CD4-positive, alpha-beta T cell treated with Interferon gamma for 1 hour (primary cell): Measurements from ENCODE around the gene FYCO1.

ENCODE experiments used
- DNase-seq: peaks from one replicate; pipeline ENCODE4 v3.0.0-alpha.2; 2020

Gene FYCO1

DNA sequence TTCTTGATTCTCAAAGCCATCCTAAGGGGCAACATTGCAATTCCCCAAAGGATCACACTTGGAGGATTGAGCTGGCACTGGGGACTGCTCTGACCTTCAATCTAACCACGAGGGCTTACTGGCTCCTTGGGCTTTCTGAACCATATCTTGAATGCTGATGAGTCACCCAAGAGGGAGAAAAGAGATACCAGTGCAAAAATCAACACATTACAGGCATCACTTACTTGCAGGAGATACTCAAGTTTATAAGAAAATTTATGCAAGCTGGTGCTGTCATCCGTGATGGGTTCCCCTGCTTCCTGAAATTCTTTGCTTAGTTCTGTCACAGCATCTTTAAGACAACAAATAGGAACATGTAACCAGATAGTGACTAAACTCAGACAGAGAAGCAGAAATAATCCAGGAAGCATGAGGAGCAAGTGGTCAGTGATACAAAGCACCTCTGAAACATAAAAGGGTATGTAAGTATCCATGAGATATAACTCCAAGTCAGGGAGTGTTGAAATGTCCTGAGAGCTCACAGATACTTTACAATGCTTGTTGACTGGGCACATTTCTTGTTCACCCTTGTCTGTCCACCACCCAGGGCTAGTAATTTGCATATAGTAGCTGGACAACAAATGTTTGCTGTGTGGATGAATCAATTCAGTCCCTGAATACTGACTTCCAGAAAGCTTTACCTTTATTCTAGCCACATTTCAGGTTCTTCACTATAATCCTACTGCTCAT is 14.1 kb downstream of the FYCO1 start:
- DNase-seq = no peak

DNA sequence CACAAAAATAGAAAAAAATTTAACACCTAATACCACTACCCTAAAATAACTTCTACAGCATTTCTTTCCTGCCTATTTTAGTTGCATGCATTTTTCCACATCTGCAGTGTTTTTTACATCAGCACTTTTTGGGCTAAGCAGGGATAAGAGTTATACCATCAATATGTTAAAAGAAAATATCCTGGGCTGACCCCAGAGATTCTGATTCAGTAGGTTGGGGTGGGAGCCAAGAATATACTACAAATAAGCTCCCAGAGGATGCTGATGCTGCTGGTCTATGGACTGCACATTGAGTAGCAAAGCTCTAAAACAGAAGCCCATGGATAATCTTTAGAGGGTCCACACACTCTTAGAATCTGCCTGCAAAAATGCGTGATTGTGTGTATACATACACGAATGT is 14.8 kb downstream of the FYCO1 start:
- DNase-seq = no peak

DNA sequence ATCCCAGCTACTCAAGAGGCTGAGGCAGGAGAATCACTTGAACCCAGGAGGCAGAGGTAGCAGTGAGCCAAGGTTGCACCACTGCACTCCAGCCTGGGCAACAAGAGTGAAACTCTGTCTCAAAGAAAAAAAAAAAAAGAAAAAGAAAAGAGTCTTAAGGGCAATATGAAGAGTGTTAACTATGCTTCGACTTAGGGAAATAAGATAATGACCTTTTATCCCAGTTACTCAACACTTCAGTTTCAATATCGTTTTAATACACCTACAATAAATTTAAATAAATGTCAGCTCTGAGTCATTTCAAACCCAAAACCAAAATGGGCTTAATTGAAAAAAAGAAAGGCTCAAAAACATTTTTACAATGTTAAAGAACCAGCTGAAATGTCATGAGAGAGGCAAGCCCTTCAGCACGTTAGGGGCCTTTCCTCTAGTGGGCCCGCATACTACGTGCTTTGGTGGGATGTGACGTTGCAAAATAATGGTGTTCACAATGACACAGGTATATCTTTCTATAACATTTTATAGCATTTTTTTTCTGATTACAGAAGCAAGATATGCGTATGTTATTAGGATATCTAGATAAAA is 15.3 kb downstream of the FYCO1 start:
- no peak for DNase-seq

DNA sequence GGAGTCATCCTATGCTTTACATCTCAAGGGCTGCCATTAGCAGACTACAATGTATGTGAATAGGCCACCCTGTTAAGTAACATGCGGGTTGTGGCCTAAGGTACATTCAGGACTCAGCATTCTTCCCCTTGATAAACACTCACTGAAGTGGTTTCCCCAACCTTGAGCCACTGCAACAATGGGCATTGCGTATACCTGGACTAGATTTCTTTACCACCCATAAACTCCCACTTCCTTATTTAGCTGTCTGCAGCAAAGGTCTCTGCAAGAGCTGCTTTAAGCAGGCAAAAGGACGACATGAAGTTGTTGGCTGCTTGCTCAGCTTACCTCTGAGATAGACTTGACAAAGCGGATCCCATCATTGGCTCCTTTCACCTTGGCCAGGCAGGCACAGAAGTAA is 16.2 kb downstream of the FYCO1 start:
- no peak for DNase-seq

DNA sequence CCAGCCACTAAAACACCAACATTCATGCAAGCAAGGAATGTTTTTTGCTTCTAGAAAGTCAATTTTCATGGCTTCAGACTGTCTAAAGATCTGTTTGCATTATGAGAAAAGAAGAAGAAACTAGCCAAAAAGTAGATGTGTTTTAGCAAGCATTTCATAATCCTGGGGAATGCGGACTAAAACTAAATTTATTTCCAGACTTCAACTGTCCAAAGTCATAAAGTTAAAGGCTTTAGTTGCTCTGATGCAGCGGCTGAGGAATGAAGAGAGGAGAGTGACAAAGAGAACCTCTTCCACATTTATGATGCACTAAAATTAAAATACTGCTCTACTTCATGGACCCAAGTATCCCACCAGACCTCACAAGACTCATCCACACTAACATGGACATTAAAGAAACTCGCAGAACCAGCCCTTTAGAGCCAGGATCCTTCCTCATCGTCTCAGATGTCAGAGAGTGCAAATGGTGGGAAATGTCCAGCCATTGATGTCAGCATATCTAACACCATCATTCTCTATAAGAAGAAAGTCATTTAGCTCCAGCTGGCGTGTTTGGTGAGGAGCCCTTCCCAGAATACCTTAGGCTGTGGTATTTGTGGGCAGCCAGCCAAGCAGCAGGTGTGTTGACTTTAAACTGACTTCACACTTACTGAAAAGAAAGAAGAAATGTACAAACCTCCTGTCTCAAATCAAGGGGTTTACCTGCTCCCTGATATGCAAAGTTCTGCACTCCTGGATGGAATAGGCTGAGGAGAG is 17.4 kb downstream of the FYCO1 start:
- DNase-seq = no peak

DNA sequence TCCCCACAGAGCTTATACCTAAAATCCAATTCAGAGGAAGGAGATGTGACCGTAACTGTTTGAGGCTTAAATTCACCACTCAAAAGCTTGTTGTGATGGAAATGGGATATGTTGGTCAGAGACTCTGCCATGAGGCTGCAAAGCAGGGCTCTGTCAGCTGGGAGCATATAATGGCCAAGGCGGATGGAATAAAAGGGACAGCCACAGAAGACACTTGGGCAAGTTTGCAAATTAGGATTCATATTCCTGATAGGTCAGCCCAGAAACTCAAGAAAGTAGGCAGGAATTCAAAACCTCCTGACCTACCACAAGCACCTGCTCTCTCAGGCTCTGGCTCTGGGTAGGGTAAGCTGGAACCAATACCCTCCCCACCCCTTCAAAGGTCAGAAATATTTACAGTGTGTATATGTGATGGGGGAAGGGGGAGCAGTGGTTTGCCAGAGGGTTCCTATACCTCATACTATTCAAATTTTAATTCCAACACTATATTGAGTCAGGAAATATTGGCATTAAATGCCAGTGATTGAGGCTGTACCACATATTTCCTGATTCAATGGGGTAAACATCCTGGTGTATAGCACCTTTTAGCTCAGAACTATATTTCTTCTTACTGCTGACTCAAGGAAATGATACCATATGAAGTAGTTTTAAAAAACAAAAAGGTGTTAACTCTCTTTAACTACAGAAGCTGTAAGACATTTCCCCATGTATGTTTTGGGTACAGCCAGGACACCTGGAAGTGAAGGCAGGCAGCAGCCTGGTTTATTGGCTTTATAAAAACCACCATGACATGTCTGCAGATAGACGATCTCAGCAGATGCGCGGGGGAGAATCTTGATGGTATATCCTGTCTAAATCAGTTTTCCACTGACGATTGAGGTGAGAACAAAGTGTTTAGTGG is 19.2 kb downstream of the FYCO1 start:
- no peak for DNase-seq

DNA sequence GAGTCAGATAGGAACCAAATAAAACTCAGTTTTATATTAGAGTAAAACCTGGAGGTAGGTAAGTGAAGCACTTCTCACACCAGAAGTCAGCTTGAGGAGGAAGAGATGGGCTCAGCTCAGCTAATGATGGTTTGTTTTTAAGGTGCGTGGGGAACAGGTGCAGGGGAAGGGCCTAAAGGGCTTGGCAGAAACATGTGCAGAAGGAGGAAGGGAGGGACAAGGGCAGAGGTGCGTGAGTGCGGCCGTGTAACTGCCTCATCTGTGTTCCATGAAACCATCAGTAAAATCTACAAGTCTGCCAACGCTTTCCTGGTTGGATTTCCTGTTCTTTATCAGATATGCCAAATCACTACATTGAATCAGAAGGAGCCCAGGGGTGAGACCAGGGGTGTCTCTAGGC is 19.9 kb downstream of the FYCO1 start:
- DNase-seq = no peak

DNA sequence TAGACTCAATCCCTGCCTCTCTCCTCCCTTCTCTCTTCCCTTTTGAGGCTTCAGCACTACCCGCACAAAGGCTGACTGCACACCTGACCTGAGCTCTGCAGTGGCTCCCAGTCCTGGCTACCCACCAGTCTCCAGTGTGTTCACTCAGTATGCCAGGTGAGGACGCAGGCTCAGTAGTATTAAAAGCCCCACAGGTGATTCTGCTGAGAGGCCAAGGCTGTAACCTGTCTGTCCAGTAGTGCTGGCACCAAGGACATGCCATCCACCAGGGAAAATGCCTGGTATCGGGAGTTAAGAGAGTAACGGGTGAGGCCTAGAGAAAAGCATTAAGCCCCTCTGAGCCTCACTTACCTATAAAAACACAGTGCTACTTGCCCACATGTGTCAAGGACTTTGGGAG is 20.9 kb downstream of the FYCO1 start:
- no peak for DNase-seq

DNA sequence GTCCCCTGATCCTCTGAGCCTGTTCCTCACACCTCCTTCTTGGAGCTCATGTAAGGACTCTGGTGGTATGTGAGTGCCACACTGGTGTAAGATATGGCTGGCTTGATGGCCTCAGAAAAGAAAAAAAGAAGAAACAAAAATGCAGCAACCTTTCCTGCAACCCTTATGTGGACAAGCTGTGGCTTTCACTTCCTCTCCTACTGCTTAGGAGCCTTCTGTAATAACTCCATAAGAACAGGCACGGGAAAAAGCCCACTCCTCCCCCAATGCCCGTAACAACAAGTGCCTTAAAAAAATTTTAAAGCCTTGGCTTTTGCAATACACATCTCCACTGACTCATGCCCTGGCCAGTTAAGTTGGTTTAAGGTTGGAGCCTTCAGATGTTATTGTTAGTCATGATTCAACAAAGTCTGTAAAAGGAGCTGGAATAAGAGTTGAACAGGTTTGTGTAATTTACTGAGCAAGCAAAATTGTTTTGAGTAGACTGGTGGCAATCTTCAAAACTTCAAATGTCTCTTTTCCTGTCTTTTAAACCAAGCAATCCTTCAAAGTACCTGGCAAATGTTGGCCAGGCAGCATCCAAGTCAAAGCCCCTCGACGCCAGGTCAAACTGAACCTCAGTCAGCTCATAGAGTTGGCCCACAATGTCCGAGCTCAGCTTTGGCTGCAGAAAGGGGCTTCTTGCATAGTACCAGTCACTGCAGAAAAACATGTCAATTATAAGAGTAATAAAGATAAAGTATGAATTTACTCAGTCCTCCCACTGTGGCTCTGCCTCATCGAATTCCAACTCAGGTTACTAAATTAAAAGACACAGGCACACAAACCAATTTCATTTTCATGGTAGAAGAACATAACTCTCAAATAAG is 22.9 kb downstream of the FYCO1 start:
- DNase-seq = peak; percentile 49

DNA sequence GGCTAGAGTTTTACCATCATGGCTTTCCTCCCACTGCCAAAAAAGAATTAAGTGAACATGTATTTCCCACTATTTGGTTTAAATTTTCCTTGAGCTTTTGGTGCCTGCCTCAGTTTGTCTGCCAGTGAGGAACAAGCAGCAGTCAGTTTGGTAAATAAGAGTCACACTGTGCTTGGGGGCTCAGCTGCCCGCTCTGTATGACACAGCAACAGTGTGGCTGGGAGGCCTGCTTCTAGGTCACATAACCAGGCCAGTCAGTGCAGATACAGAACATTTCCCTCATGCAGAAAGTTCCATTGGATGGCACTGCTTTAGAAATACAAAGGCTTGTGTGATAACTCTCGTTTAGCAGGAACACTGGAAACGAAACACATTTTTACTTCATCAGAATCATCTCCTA is 25.7 kb downstream of the FYCO1 start:
- DNase-seq = no peak

DNA sequence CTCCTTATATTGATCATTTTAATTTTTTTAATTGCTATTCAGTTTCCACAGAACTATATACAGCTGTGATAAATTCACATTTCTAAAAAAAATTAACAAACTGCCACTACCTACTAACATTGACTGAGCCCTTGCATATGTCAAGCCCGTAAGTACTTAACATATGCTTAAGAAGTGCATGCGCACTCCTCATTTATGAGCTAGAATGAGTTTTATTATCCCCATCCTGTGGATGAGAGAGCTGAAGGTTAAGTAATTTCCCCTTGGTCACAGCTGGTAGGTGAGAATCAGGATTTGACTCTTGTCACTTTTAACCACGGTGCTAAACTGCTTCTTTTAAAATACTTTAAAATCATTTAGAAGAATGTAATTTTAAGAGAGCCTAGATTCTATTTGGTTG is 26.5 kb downstream of the FYCO1 start:
- no peak for DNase-seq

DNA sequence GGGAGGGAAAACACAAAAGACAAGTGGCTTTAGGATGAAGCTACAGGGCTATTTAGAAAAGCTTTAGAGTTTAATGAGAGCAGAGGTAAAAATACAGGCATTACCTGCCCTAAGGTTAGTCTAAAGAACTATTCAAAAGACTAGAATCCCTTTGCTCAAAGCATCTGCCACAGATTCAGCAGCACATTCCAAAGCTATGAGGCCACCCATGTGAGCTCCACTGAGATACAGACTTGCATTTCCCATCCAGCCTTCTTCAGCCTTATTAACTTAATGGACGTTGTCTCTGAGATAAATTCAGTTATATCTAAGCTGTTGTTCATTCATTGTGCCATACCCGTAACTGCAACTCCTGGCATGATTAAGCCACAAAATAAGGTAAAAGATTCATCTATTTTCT is 26.9 kb downstream of the FYCO1 start:
- no peak for DNase-seq

DNA sequence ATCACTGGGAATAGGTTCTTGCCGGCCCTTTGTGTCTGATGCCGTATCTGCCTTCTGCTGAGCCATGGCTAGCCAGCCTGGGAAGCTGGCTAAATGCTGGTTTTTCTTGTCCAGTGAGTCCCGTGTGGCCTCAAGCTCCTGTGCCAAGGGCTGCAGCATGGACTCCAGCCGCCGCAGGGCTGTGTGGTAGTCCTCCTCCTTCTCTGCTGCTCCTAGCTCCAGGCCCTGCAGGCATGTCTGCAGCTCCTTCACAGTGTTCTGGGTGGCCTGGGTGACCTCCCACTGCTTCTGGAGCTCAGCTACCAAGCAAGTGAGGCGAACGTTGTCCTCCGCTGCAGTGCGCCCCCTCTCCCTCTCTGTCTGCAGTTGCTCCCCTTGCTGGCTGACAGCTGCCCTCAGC is 27.5 kb downstream of the FYCO1 start:
- no peak for DNase-seq

DNA sequence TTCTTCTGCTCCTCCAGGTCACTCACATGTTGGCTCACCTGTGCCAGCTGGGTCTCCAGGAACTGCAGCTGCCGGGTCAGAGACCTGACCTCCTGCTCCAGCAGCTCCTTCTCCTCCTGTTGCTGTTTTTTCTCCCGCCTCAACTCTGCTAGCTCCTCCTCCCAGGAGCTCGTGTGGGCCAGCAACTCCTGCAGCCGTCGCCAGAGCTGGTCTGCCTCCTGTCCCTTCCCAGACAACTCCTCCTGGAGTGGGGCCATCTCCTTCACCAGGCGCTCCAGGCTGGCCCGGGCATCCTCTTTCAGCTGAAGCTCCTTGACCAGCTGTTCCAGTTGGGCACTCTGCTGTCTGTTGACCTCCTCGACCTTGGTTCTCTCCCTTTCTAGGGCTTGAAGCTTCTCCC is 27.9 kb downstream of the FYCO1 start:
- no peak for DNase-seq

DNA sequence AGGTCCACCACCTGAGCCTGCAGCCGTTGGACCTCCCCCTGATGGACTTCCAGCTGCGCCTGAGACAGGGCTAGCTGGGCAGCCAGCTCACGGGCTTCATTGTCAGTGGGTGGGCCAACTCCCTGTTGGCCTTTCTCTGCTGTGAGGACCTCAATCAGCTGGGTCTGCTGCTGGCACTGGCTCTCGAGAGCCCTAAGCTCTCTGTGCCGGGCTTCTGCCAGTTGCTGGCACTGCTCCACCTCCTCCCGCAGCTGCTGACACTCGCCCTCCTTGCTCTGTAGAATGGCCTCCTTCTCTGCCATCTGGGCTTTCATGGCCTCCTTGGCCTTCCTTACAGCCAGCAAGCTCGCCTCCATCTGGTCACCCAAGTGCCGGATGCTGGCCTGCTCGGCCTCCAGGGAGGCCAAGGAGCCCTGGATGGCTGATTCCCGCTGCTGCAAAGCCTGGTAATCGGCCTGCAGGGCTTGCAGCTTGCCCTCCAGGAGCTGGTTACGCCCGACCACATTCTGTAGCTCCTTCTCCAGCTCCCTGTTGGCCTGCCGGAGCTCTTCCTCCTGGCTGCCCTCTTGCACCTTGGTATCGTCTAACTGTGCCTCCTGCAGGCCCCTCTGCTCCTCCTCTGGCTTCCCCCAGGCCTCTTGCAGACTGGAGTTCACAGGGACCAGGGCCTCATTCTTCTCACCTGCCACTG is 28.5 kb downstream of the FYCO1 start:
- DNase-seq = no peak

DNA sequence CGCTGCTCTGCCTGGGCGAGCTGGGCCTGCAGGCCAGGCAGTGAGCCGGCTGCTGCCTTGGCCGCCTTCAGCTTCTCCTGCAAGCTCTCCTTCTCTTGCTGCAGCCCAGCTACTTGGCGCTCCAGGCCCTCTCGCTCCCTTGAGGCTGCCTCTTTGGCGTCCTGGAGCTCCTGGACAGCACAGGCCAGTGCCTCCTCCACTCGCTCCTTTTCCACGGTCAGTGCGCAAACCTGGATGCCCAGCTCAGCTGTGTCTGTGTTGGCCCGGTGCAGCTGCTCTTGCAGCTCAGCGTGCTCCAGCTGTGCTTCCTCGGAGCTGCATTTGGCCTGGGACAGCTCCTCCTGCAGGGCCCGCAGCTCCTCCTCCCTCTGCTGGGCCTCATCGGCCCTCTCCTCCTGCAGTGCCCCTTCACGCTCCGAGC is 29.2 kb downstream of the FYCO1 start:
- DNase-seq = no peak

DNA sequence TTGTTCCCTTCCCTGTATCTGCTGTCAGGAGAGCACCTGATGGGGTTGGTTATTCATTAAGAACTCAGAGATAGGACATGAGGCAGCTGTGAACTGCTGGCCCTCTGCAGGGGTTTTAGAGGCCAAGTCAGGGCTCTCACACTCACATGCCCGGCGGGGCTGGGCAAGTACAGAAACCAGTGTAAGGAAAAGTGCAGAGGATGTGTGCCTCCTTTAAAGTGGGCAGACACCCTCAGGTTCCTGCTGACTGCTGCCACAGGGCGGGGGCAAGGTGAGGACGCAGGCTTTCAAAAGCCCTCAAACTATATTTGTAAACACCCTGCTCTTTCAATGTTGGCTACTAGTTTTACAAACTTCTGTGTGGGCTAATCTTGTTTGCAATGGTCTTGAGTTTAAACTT is 30.0 kb downstream of the FYCO1 start:
- DNase-seq = no peak

DNA sequence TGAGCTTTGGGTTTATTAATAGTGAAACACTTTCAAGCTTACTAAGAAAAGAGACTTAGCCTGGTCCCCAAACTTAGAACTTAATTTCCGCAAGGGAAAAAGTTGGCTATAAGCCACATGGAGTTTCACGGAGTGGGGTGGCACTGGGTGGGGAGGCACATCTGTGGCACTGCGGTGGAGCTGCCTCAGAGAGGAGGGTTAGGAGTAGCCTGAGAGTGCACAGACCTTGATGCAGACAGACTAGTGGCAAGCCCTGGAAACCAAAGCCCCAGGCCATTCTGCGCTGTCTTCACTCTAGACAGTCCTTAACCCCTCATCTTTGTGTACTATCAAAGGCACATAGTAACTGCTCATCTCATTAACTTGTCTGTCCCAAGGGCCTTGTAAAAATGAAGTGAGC is 30.4 kb downstream of the FYCO1 start:
- no peak for DNase-seq

DNA sequence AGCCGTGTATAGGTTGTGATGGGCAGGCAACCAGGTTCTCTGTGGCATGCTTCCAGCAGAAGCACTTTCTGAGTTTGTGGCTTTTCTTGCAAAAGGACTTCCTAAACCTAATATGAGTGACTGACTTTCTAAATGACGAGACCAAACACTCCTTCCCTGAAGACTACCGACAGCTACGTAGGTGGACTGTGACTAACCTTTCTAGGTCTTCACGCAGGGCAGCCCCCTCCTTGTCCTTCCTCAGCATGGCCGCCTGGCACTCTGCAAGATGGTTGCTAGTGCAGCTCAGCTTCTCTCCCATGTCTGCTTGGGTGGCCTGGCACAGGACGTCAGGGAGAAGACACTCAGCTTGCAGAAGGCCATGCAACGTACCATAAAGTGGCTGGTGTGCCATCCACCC is 31.5 kb downstream of the FYCO1 start:
- DNase-seq = no peak

DNA sequence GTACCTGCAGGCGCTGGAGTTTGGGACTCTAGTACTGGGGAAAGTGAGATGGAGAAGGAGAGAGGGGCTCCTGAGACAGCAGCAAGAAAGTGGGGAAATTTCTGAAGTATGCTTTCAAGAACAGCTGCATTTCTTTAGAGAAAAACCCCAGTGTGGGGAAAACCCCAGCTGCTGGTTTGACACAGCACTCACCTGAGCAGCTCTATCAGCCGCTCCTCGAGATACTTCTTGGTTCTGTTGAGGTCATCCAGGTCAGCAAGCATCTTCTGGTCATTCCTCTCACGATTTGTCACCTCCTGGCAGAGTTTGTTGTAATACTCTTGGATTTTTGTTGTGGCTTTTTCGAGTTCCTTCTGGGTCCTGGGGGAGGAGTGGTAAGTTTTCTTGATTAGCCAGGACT is 33.6 kb downstream of the FYCO1 start:
- DNase-seq = no peak

DNA sequence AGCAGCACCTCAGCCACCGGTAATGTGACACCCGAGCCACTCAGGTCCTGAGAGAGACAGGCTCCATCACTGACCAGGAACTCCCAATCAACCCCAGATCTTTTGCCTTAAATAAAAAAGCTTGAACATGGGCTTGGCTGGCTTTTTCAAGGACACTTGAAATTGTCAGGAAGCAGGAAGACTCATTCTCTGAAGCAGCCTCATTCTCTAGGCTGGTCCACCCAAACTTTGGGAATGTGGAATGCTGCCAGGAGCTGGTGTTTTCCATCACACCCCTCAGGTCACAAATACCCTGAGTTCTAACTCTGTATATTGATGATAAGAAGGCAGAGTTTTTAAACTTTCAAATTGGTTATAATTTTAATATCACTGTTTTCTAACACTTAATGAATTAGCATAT is 35.3 kb downstream of the FYCO1 start:
- no peak for DNase-seq

DNA sequence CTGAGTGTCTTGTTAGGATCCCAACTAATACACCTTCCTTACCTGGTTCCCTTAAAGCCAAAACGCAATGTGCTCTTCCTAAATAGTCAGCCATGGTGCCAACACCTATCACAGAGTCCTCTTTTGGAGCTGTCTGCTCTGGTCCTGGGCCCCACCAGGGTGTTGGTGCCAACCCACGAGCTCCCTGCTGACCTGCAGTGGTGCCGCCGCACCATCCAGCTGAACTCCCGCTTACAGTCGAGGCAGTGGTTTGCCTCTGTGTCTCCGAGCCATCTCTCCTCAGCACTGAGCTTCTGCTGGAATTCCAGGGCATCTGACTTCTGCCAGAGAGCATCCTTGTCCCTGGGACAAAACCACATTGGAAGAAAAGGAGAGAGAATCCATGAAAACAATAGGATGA is 36.4 kb downstream of the FYCO1 start:
- DNase-seq = no peak
